HG03097 (cell line): ENCODE results near the gene LEP.
"Not testable (repeated sequence)": the region's sequence is repeated elsewhere in the genome, so short reads cannot be mapped to it uniquely, and the experiment has no call there.

ENCODE experiments used
- ATAC-seq: cut with Tn5 transposase; IDR thresholded peaks from one replicate; pipeline ENCODE4 v1.9.1; 2021; ENCODE audit not compliant: unreplicated experiment, low FRiP score

Gene LEP

DNA sequence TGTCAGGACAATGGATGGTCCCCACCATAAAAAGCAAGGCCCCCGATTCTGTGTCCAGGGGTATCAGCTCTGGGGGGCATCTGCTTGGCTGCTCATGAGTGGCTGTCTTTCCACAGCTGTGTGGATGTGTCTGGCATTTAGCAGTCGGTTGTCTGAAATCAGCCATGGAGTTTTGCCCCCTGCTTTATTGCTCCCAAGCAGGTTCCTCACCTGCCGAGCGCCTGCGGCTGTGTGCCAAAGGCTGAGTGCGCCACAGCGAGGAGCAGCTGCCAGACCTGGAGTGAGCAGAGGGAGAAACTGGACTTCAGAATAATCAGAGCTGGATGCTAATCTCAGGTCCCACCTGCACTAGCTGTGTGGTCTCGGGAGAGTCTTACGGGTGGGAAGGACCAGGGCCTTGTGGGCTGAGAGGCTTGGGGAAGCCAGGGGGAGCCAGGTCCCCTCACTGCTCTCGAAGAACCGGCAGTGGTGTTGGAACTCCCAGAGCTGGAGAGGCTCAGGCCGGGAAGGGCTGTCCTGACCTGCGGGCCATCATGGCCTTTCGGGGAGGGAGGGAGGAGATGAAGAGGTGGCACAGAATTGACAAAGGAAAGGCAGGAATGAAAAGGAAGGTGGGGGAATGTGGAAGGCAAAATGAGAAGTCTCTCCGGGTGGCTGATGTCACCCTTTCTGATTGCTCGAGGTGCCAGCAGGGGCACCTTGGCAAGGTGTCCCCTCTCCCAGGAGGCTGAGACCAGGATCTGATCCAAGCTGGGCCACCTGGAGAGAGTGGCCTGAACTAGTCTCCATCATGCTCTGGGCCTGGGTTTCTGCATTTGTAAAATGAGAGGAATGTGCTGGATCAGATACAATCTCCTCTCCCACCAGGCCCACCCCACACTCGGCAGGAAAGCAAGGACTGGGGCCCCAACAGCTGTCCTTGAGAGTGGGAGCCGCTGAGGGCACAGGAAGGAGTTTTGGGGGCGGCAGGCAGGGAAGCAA lies 30.2 kb upstream of the LEP start:
- ATAC-seq, result no peak

DNA sequence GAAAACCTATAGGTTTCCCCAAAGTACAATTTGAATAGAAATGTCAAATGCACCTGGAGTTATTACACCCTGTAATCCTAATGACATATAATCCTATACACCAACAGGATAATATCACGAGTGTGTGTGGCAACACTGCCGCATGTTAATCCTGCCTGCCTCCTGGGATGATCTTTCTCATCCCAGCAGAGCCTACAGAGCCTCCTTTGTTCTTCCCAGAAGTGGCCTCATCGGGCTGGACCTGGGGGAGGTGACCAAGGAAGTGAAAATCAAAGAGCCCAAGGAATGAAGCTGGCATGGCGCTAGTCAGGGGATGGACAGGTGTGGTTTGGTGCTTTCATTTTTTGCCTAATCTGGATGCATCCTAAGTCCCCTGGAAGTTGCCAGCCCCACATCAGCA lies 29.5 kb upstream of the LEP start:
- no peak for ATAC-seq

DNA sequence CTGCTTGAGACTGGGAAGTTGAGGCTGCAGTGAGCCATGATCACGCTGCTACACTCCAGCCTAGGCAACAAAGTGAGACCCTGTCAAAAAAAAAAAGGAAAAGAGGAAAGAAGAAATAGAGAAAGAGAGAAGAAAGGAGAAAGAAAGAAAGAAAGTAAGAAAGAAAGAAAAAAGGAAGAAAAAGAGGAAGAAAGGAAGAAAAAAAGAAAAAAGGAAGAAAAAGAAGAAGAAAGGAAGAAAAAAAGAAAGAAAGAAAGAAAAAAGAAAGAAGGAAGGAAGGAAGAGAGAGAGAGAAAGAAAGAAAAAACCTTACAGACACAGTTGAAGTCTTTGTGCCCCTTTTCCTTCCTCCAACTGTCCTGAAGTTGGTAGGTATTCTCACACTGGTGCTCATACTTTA lies 26.6 kb upstream of the LEP start:
- ATAC-seq, result no peak

DNA sequence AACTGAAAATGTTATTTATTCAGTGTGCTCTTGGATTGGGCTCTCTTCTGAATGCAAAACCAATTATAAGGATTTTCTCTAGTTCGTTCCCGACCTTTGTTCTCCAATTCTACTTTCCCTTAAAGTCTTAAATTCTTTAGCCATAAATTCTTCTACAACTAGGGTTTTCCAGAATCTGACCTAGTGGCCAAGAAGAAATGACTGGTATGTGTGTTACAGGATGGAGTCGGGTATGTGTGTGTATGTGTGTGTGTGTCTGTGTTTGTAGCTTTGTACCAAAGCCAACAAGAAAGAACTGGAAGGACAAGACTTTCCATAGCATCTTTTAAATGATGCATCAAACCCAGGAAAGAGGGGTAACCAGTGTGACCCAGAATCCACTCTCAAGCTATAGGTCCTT lies 25.8 kb upstream of the LEP start:
- ATAC-seq, result no peak

- ATAC-seq, result no peak
Measured at GRCh38 chr7:128215739-128216138, 25.3 kb upstream of the LEP start.

DNA sequence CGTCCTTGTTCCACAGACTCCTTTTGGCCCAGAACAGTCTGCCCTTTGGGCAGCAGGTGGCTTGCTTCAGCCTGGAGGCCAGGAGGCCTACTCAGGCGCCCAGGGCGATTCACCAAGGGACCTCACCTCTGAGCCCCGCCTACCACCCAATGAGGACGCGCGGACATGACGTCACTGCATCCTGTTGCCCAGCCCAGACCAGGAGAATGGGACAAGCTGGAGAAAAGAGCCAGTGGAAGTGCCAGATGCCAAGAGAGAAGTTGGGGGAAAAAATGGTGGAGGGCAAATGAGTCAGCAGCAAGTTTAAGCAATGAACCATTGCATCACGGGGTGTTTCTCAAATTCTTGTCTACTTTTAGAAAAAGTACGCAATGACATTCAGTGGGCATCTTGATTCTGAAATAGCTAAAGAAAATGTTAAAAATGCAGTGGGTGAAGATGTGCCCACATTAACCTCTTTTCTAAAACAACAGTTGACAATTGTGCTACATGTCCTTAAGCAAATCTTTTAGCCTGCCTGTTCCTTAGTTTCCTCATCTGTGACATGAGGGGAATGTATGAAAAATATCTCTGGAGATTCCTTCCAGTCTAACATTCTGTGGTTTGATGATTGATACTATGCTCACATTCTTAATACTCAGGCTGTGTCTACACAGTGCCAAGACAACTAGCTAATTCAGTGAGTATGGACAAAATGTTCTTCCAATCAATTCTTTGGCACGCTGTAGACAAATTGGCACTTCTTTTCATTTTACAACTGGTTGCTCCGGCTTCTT lies 23.9 kb upstream of the LEP start:
- ATAC-seq, result no peak

- ATAC-seq, result no peak
Measured at GRCh38 chr7:128217967-128218652, 23.0 kb upstream of the LEP start.

GRCh38 chr7:128219636-128220035 lies 21.4 kb upstream of the LEP start:
- no peak for ATAC-seq

DNA sequence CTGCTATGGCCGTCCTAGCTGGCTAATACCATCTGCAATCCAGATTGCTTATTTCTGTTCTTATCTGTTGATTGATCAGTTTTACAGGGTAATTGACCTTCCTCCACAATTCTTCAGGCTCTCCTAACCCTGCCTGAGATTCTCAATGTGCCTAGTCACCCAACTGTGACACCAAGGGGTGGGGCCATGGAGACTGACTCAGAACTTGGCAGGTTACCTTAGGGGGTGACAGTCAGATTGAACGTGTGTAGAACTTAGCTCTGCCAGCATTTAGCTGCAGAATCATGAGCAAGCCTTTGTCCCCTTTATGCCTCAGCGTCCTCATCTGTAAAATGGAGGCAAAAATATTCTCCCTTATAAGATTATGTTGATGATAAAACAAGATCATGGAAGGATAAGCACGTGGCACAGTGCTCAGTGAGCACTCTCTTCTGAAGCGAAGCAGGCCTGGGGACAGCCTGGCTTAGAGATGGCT lies 19.1 kb upstream of the LEP start:
- ATAC-seq, result no peak

- ATAC-seq, result no peak
Measured at GRCh38 chr7:128226132-128226980, 14.7 kb upstream of the LEP start.

GRCh38 chr7:128227271-128227670 lies 13.8 kb upstream of the LEP start:
- no peak for ATAC-seq

GRCh38 chr7:128231021-128231420 lies 10.1 kb upstream of the LEP start:
- ATAC-seq, result no peak

DNA sequence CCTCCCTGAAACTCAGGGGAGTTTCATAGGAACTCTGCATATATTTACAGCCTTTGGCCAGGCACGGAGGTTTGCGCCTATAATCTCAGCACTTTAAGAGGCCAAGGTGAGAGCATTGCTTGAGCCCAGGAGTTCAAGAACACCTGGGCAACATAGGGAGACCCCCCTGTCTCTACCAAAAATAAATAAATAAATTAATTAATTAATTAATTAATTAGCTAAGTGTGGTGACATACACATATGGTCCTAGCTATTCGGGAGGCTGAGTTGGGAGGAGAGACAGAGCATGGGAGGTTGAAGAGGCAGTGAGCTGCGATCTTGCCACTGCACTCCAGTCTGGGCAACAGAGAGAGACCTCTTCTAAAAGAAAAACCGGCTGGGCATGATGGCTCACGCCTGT lies 9.4 kb upstream of the LEP start:
- ATAC-seq, result no peak

GRCh38 chr7:128233471-128233870 lies 7.6 kb upstream of the LEP start:
- no peak for ATAC-seq

DNA sequence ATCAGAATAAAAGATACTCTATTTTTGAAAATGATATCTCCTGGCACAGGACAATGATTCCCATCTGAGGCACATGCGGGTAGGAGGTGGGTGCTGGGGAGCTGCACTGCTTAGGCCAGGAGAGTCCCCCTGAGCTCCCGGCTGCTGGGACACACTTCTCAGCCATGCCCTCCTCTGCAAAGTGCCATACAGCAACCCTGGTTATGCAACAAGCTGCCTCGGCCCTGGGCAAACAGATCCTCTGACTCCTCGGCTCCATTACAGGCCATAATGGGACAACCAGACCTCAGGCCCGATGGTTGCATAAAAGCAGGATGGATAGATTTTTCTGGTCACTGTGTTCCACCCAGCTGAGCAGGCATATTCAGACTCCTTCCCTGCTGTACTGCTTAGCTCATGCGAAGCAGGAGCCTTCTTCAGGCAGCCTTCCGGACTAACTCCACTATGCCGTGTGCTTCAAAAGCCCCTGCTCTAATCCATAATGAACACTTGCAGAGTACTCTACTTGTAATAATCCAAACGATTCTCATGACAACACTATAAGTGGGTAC lies 6.5 kb upstream of the LEP start:
- ATAC-seq, result no peak

- no peak for ATAC-seq
Measured at GRCh38 chr7:128235471-128235870, 5.6 kb upstream of the LEP start.

DNA sequence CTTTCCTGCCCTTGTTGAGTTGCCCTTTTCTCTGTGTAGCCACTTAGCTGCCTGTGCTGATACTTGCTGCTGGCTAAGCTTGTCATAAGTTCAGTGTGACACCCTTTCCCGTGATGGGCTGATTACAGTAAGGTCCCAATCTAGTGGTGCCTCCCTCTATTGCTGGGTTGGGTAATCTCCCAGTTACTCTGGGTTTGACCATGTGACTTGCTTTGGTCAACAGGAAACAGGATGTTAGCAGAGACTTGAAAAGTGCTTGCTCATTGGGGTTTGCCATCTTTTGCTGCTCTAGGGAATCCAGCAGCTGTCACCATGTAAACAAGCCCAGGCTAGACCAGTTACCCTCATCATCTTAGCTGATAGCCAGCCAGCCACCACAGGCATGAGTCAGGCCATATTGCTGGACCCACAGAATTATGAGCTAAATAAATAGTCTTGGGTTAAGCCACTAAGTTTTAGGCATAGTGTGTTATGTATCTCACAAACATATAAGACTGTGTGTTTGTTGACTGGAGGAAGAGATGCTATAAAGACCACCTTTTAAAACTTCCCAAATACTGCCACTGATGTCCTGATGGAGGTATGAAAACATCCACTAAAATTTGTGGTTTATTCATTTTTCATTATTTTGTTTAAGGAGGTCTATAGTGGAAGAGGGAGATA lies 4.0 kb upstream of the LEP start:
- ATAC-seq, result peak; percentile 68

DNA sequence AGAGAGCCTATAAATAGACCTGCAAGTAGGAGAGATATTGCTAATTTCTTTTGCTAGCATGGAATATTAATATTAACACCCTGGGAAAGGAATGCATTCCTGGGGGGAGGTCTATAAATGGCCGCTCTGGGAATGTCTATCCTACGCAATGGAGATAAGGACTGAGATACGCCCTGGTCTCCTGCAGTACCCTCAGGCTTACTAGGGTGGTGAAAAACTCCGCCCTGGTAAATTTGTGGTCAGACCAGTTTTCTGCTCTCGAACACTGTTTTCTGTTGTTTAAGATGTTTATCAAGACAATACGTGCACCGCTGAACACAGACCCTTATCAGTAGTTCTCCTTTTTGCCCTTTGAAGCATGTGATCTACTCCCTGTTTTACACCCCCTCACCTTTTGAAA lies 1.9 kb upstream of the LEP start:
- ATAC-seq, result not testable (repeated sequence)

- no peak for ATAC-seq
Measured at GRCh38 chr7:128242661-128243060, 1.6 kb downstream of the LEP start.
